HG03460 (cell line): ENCODE measurements around the gene SKI.

ENCODE experiments used
- ATAC-seq: cut with Tn5 transposase; IDR thresholded peaks from one replicate; pipeline ENCODE4 v1.9.1; 2021; ENCODE audit not compliant: unreplicated experiment

The SKI gene

DNA sequence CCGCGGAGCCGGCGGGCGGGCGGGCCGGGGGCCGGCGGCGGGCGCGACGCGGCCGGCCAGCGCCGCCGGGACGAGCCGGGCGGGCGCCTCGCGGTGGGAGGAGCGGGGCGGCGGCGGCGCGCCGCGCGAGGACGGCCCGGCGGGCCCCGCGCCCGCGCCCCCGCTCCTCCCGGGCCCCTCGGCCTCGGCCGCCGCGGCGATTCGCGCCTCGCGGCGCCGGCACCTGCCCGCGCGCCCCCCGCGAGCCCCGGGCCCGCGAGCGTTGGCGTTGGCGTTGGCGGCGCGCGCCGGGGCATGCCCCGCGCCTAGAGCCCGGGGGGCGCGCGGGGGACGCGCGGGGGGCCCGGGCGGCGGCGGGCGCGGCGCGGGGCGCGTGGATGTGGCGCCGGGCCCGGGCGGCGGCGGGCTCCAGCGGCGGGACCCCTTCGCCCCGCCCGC is at the start of gene SKI:
Gene SKI (plus strand): TSS at position 163 of the 438 bp plus-strand sequence. CDS start 448 bp downstream, outside the sequence.
- no peak for ATAC-seq

DNA sequence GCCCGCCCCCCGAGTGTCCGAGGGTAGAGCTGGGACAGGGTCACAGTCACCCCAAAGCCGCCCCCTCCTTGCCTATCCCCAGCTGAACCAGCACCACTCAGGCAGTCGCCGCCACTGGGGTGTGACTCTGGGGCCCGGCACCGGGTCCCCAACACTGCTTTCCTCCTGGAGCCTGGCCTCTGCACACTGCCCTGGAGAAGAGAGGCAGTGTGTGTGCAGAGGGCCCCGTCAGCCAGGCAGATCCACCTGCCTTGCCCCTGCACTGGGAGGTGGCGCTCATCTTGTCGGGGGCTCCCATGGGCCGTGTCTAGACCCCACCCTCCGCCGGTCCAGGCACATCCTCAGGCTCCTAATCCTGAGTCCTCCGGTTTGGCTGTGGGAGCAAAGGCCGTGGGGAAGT is 49.2 kb upstream of the SKI start:
- no peak for ATAC-seq

DNA sequence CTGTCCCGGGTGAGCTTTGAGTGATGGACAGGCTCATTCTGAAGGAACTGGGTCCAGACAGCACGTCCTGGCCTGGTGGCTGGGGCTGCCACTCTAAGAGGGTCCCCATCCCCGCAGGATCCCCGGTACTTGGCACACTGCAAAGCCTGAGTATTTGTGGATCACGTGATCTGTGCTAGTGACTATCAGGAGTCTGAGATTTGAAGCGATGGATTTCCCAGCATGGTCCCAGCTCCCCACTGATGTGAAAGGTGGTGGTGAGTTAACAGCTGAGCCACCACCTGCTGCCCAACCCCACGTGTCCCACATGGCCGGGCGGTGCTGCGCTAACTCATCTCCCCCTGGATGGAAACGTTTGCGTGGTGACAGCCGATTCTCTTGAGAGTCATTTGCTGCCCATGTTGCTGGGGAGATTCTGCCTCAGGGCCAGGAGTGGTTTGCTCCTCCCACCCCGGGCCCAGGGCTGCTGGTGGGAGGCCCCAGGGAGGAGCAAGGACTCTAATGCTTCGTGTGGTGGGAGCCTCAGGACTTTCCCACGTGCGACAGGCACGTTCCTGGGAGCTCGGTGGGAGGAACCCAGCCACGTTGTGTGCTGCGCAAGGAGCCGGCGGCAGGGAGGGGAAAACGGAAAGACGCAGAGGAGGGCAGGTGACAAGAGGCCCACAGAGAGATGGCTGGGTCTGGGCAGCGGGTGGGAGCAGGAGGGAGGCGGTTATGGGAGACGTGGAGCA is 48.7 kb upstream of the SKI start:
- ATAC-seq: no peak

DNA sequence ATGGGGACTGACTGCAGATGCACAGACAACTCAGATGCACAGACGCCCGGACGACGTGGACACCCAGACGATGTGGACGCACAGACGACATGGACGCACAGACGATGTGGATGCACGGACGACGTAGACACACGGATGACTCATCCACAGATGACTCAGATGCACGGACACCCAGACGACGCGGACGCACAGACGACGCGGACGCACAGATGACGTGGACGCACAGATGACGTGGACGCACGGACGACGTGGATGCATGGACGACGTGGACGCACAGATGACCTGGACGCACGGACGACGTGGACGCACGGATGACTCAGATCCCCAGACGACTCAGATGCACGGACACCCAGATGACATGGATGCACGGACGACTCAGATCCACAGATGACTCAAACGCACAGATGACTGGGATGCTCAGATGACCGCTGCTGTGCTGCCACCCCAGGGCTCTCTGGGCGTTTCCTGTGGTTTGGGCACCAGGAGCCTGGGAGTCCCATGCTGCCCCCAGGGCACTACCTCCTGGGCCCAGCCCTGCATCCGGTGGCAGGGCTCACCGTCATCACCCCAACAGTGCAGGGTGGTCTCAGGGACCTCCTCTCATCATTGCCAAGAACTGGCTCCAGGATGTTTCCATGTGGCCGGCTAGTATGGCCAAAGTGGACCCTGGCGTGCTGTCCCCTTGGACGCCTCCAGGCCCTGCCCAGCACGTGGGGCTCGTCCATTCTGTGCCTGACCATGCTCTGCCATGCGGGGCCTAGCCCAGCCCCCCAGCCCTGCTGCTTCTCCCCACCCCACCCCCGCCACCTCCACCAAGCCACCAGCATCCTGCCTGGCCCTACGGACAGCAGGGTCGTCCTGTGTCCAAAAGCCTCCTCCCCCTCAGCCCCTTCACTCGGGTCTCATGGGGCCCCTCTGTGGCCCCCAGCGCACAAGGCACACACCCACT is 47.5 kb upstream of the SKI start:
- no peak for ATAC-seq

GRCh38 chr1:2181271-2181670 is 46.8 kb upstream of the SKI start:
- ATAC-seq: no peak

DNA sequence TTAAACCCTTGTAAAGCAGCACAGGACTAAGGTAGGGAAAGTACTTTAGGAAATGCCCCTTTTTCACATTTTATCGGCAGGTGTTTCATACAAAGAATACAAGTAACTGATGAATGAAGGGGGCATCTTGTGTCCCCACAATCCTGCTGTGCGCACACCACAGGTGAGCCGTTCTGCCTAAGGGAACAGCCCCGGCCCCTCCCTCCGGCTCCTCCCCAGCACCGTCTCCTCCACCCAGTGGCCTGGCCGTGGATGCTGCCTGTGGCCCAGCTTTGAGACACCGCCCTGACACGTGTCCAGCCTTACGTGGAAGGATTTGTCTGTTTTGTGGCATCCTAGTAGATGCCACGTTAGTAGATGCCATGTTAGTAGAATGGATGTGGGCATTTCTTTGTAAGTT is 46.4 kb upstream of the SKI start:
- no peak for ATAC-seq

GRCh38 chr1:2182376-2182775 is 45.7 kb upstream of the SKI start:
- ATAC-seq: no peak

DNA sequence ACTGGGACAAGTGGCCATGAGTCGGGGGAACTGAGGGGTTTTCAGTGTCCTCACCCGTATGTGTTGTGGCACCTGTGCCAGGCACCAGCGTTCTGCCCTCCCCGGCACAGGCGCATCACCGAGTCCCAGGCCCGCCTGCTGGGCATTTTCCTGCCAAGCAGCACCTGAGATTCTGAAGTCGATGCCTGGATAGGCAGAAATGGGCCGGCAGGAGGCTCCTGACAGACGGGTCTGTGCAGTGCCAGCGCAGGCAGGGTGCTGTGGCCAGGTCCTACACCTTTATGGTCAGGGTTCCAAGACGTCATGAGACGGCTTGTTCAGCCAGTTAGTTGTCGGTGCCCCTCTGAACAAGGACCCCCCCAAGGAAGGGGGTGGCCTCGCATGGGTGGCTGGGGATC is 44.2 kb upstream of the SKI start:
- no peak for ATAC-seq

- no peak for ATAC-seq
These were observed 43.6 kb upstream of the SKI start for GRCh38 chr1:2184531-2184930.

DNA sequence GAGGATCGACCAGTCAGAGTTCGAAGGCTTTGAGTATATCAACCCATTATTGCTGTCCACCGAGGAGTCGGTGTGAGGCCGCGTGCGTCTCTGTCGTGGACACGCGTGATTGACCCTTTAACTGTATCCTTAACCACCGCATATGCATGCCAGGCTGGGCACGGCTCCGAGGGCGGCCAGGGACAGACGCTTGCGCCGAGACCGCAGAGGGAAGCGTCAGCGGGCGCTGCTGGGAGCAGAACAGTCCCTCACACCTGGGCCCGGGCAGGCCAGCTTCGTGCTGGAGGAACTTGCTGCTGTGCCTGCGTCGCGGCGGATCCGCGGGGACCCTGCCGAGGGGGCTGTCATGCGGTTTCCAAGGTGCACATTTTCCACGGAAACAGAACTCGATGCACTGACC is 43.2 kb upstream of the SKI start:
- no peak for ATAC-seq

DNA sequence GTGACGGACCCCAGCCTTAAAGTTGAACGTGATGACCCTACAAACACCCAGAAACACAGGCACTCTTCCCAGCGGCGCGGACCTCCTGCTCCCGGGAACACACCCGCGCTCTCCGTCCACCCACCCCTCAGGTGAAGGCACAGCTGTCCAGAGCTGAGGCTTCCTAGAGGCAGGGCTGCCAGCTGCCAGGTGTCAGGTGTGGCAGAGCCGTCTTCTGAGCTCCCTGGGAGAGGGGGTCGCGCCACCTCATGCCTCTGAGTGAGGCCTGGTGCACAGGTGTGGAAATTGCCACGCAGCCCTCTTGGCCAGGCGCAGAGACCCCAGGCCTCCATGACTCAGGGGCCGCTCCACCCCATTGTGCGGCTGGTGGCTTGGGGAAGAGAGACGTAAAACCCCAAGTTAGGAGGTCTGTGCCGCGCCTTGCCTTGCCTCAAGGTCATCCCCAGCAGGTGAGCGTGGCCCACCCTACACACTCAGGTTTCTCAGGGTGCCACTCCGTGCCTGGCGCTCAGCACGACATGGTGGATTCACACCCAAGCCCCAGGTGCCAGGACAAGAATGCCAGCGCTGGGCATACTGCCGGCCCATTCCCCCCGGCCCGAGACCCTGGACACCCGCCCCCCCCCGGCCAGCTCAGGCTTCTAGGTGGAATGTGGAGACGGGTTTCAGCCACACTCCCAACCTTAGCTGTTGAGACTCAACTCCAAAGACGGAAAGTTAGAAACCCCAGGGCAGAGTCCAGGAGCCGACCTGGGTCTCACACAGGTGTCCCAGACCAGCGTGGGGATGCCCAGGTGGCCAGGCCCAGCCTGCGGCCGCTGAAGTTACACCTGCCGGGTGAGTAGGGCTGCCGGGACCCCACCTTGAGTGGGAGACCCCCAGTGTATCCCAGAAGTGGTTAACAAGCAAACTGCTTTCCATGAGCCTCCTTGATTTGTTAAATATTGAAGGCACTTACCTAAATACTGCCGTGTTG is 42.0 kb upstream of the SKI start:
- no peak for ATAC-seq

GRCh38 chr1:2186901-2187300 is 41.2 kb upstream of the SKI start:
- no peak for ATAC-seq

DNA sequence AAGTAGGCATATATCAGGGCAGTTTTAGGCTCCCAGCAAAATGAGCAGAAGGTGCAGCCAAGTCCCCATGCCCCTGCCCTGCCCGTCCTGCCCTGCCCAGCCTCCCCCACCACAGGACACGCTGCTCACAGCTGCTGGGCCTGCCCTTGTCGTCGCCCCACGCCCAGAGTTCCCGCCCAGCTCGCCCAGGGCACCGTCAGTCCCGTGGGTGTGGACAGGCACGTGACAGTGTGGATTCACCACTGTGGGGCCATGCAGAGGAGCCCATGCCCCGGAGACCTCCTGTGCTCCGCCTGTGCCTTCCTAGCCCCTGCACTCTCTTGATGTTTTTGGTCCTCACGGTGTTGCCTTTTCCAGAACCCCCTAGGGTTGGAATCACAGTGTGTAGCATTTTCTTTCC is 40.5 kb upstream of the SKI start:
- ATAC-seq: no peak

DNA sequence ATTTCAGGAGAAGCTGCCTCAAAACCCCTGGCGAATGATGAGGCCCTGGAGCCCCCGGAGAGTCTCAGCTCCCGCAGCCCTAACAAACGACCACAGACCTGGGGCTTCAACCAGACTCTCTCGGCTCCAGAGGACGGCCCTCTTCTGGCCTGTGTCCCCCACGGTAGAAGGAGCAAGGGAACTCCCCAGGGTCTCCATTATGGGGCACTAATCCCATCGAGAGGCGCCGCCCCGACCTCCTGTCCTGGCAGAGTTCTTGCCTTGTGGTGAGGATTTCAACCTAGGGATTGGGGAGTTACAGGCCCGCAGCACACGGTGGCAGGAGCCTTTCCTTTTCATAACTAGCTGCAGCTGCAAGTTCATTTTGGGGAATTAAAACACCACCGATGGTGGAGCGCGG is 39.8 kb upstream of the SKI start:
- no peak for ATAC-seq

GRCh38 chr1:2189459-2190425 is 38.4 kb upstream of the SKI start:
- peak; percentile 58 for ATAC-seq

DNA sequence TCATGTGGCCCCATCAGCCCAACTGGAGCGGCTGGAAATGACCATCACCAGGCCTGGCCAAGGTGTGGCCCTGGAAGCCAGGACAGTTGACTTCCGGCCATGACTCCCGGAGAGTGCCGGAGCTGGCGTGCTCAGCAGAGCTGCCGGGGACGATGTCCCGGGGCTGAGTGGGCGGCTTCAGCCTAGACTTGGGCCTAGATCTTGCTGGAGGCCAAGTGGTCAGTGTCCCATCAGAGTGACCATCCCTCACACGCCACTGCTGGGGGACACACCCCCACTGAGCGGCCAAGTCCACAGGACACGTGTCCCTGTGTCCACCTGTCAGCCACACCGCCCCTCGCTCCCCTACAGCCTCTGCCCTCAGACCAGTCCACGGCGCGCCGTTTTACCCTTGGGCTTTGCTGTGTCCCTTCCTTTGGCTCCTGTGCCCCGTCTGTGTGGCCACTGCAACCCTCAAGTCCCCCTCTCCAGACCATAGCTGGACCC is 37.6 kb upstream of the SKI start:
- no peak for ATAC-seq

DNA sequence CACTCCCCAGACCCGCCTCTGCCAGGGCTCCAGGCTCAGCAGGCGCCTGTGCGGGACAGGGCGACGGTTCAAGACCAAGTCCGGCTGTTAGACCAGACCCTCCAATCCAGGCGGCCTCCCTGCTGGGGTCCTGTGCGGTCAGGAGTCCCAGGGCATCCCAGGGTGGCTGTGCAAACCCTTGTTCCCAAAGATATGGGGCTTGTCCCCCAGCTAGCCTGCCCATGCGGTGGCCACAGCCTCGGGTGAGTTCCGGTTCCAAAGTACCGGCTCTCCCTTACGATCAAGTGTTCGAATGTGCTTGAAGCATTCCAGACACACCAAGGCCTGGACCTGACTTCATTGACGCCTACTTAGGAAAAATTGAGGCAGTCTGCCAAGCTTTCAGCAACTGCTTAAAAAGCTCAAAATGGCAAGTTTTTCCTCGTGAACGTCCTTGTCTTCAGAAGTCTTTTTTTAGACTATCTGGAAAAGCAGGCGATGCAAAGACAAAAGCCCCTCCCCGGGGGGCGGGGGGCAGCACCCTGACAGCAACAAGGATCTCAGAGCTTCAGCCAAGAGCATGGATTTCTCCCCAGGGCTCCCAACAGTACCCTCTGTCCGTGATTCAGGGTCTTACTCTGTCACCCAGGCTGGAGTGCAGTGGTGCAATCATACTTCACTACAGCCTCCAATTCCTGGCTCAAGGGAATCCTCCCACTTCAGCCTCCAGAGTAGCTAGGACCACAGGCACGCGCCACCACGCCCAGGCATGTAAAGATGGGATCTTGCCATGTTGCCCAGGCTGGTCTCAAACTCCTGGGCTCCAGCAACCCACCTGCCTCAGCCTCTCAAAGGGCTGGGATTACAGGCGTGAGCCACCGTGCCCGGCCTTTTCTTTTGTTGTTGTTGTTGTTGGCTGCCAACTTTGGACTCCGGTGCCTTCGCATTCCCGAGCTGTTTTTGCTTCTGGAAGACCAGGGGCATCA is 35.8 kb upstream of the SKI start:
- no peak for ATAC-seq

DNA sequence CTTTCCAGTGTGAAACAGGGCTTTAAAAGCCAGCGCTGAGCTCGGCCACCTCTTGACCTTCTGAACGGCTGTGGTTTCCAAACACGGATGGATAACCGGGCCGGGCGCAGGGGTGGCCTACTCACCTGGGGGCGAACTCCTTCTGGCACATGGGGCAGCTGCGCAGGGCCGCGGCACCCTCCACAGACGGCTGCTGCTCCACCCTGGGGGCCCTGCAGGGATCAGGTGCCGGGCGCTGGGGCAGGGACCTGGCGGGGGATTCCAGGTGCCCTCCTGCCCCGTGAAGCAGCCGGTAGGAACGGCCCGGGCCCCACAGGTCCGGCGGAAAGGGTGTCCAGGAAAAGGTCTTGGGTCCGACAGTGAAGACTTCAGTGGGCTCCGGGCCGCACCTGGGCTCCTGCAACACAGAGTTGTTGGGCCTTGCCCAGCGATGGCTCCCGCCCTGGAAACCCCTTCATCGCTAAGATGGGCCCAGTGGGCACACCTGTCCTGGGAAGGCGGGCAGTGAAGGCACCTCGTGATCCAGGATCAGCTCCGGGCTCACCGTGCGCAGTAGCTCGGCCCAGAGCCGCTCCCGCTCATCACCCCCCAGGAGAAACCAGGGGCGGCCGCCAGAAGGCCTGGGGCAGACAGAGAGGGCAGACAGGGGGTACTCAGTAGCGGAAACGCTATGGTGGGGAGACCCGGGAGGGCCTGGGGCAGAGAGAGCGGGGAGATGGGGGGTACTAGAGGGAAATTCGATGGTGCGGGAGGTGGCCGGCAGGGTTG is 34.4 kb upstream of the SKI start:
- ATAC-seq: no peak
